GM19238 (cell line): ENCODE results near the gene PCLO.

ENCODE experiments used
- DNase-seq: peaks from one replicate; pipeline ENCODE4 v3.0.0; 2011; ENCODE audit warnings: low spot score; ENCODE audit not compliant: insufficient read length

The PCLO gene

GRCh38 chr7:83162402-83163256, at the start of gene PCLO:
PCLO (minus strand) TSS chr7:83162884; CDS start chr7:83162592, 292 bp downstream.
- DNase-seq, result no peak

GRCh38 chr7:83211685-83212084, 49.0 kb upstream of the PCLO start:
- DNase-seq, result no peak

GRCh38 chr7:83210479-83210878, 47.8 kb upstream of the PCLO start:
- DNase-seq, result no peak

- DNase-seq, result no peak
Observed at GRCh38 chr7:83204715-83205114, 42.0 kb upstream of the PCLO start.

GRCh38 chr7:83201355-83201754, 38.7 kb upstream of the PCLO start:
- DNase-seq, result no peak

GRCh38 chr7:83190659-83191389, 28.1 kb upstream of the PCLO start:
- no peak for DNase-seq

GRCh38 chr7:83178796-83179195, 16.1 kb upstream of the PCLO start:
- no peak for DNase-seq

- DNase-seq, result no peak
Observed at GRCh38 chr7:83178066-83178465, 15.4 kb upstream of the PCLO start.

- DNase-seq, result no peak
Observed at GRCh38 chr7:83173664-83174063, 11.0 kb upstream of the PCLO start.

- DNase-seq, result no peak
Observed at GRCh38 chr7:83166781-83167180, 4.1 kb upstream of the PCLO start.

- no peak for DNase-seq
Observed at GRCh38 chr7:83161899-83162401, 734 bp downstream of the PCLO start.

- DNase-seq, result no peak
Observed at GRCh38 chr7:83161186-83161585, 1.5 kb downstream of the PCLO start.

- DNase-seq, result no peak
Observed at GRCh38 chr7:83159731-83160130, 3.0 kb downstream of the PCLO start.

GRCh38 chr7:83156006-83156405, 6.7 kb downstream of the PCLO start:
- no peak for DNase-seq

GRCh38 chr7:83155407-83155806, 7.3 kb downstream of the PCLO start:
- no peak for DNase-seq

- no peak for DNase-seq
Observed at GRCh38 chr7:83153419-83153818, 9.3 kb downstream of the PCLO start.

- no peak for DNase-seq
Observed at GRCh38 chr7:83150310-83150709, 12.4 kb downstream of the PCLO start.

- no peak for DNase-seq
Observed at GRCh38 chr7:83149466-83149865, 13.2 kb downstream of the PCLO start.

GRCh38 chr7:83148776-83149175, 13.9 kb downstream of the PCLO start:
- DNase-seq, result no peak

GRCh38 chr7:83143107-83143506, 19.6 kb downstream of the PCLO start:
- no peak for DNase-seq

- DNase-seq, result no peak
Observed at GRCh38 chr7:83142365-83142764, 20.3 kb downstream of the PCLO start.

- DNase-seq, result no peak
Observed at GRCh38 chr7:83141927-83142326, 20.8 kb downstream of the PCLO start.
